Body of pancreas (tissue), 4 donors: ENCODE results near the gene METTL2B. TPM values are rescaled to one million over a fixed set of nuclear protein-coding genes. Genes with fewer than 3 reads are reported as not detected.
A peak's percentile ranks its signal among the peaks of the same experiment; 100 is the strongest.

Experiments used
- ATAC-seq: fragments of 150-250 bp; one replicate; pipeline ENCODE4 v1.9.1; 2016
- DNase-seq, 4 donors: peaks; one replicate each; pipeline ENCODE4 v3.0.0-alpha.2; 2019
- H3K27ac ChIP-seq, 4 donors: fragments of 200-600 bp; sonication (generic); 1 replicate in 3 of 4; 2 replicates in 1 of 4; pipeline versions ENCODE4 v1.5.1 to v1.6.1; 2016 to 2019; ENCODE audit warnings: mild to moderate bottlenecking in 1 of 4, mixed read lengths in 1 of 4, moderate library complexity in 1 of 4
- H3K27me3 ChIP-seq, 2 donors: fragments of 200-600 bp; sonication (generic); one replicate each; pipeline ENCODE4 v1.6.0; 2016; ENCODE audit warnings: mild to moderate bottlenecking in 1 of 2
- H3K36me3 ChIP-seq, 2 donors: fragments of 200-600 bp; sonication (generic); replicated peaks in 1 of 2; 2 replicates each; pipeline ENCODE4 v1.5.1; 2016; ENCODE audit warnings: low read depth in 2 of 2; ENCODE audit not compliant: insufficient read depth in 1 of 2
- H3K4me1 ChIP-seq: fragments of 200-600 bp; sonication (generic); one replicate; pipeline ENCODE4 v1.6.0; 2016
- H3K4me3 ChIP-seq, 2 donors: fragments of 200-600 bp; sonication (generic); 1 replicate in 1 of 2; 2 replicates in 1 of 2; pipeline ENCODE4 v1.5.1; 2016 to 2019
- H3K9me3 ChIP-seq, 3 donors: fragments of 200-600 bp; sonication (generic); 1 replicate in 2 of 3; 2 replicates in 1 of 3; pipeline ENCODE4 v1.5.1; 2016
- POLR2A ChIP-seq, 3 donors: fragments of 450-650 bp; IDR thresholded peaks; one replicate each; pipeline ENCODE4 v1.6.1; 2016; ENCODE audit warnings: antibody characterized with exemption in 3 of 3, mild to moderate bottlenecking in 2 of 3
- WGBS, 2 donors: methylation state at CpG; one replicate each; pipeline ENCODE4 v1.1.5; 2017; 5-methylcytosine and 5-hydroxymethylcytosine counted together
- intact Hi-C: fragments of 100-400 bp; cut with DNase I; formaldehyde crosslinking; loops from one replicate; pipeline ENCODE4 v1.15.1; 2023
- total RNA-seq, 2 donors: library from RNA; depleted of rRNA; stranded (reverse); fragments of >200 nt; gene quantifications; one replicate each; pipeline ENCODE4 v1.1.0, GENCODE V29; 2016
- TF ChIP-seq, protein P1 (sequence below), 7 experiments: fragments of 450-650 bp in 4 of 7; fragments of 200-600 bp in 3 of 7; sonication (generic) in 3 of 7; IDR thresholded peaks; one replicate each; pipeline ENCODE4 v1.5.1; 2016 to 2019; ENCODE audit warnings: antibody characterized with exemption in 7 of 7

The METTL2B gene
- total RNA-seq, 2 donors from 2014 or later: 15.3 to 18.1 TPM

GRCh38 chr7:128443831-128444600 is 32.5 kb upstream of the METTL2B start:
- H3K4me3 ChIP-seq: no peak overlapping the region
- DNase-seq: peak in 2 of 4 donors; percentile 26 to 61
- H3K27ac ChIP-seq: peak overlapping the region in 2 of 4 donors; percentile 3 to 45
- H3K9me3 ChIP-seq: no peaks in the 10 kb centered on the region
- peak; percentile 27 for ATAC-seq
- intact Hi-C loops: no loop called here
- no peaks in the 10 kb centered on the region for H3K4me1 ChIP-seq
- TF ChIP-seq, protein P1, sequence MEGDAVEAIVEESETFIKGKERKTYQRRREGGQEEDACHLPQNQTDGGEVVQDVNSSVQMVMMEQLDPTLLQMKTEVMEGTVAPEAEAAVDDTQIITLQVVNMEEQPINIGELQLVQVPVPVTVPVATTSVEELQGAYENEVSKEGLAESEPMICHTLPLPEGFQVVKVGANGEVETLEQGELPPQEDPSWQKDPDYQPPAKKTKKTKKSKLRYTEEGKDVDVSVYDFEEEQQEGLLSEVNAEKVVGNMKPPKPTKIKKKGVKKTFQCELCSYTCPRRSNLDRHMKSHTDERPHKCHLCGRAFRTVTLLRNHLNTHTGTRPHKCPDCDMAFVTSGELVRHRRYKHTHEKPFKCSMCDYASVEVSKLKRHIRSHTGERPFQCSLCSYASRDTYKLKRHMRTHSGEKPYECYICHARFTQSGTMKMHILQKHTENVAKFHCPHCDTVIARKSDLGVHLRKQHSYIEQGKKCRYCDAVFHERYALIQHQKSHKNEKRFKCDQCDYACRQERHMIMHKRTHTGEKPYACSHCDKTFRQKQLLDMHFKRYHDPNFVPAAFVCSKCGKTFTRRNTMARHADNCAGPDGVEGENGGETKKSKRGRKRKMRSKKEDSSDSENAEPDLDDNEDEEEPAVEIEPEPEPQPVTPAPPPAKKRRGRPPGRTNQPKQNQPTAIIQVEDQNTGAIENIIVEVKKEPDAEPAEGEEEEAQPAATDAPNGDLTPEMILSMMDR (IDR thresholded peaks at IDR 0.05): no peak
- TF ChIP-seq POLR2A (IDR thresholded peaks at IDR 0.05): no peak
- H3K27me3 ChIP-seq: no peaks in the 10 kb centered on the region
- WGBS, 2 donors: 67 to 76% methylated on average over 3 to 7 of the region's 7 CpGs
- H3K36me3 ChIP-seq: no peaks in the 10 kb centered on the region

DNA sequence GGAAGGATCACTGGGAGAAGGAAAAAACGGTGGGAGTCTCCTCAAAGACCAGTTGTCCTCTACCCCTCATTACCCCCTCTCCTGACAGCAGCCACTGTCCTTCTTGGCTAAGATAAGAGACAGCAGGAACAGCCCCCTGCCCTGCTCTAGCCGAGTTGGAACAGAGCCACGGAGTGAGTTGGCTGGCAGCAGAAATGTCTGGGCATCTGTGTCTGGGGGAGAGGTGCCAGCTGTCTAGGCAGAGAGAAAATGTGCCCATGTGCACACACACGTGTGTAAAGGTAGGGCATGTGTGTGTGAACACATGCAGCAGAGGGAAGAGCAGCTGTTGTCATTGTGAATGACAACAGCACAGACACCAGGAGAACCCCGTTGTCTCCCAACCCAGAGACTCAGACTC is 30.2 kb upstream of the METTL2B start:
- TF ChIP-seq, protein P1 (IDR thresholded peaks at IDR 0.05): no peak
- intact Hi-C loops: no loop called here
- H3K27me3 ChIP-seq: no peaks in the 10 kb centered on the region
- no peaks in the 10 kb centered on the region for H3K36me3 ChIP-seq
- H3K27ac ChIP-seq: no peak overlapping the region
- 23 to 44% methylated on average over 4 to 5 of the region's 5 CpGs for WGBS, 2 donors
- DNase-seq (peak in 2 of 4 donors; percentile 17 to 32), ATAC-seq (no peak)
- no peak overlapping the region for H3K4me3 ChIP-seq
- no peaks in the 10 kb centered on the region for H3K4me1 ChIP-seq
- H3K9me3 ChIP-seq: no peaks in the 10 kb centered on the region

DNA sequence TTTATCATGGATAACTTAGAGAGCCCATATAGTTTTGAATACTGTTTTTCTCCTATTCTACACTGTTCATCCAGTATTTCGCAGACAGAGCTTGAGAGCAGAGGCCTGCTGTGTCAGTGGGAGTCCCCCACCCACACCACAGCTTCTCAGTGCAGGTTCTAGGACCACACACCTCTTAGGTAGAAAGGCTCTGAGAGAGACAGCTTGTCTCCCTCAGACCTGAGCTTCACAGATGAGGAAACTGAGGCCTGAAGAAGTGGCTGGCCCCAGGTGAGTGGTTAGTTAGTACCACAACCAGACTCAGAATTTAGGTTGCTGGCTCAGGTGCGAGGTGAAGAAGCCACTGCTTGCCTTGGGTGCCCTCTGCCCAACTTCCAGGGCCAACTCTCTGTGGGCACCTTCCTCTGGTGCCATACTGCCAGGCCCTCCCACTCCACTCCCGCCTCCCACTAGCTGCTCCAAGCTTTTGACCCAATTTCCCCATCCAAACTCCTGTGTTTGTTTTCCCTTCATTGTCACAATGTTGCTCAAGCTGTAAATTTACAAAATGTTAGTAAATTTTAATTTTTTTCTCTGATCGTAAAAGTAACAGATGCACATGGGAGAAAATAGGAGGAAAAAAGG is 28.5 kb upstream of the METTL2B start:
- Histone ChIP-seq H3K27me3 (no peaks in the 10 kb centered on the region), H3K4me3 (no peak overlapping the region), H3K9me3 (no peaks in the 10 kb centered on the region), H3K36me3 (no peaks in the 10 kb centered on the region), H3K4me1 (peaks cover 8% of the 10 kb centered on the region), H3K27ac (no peak overlapping the region)
- TF ChIP-seq, protein P1 (IDR thresholded peaks at IDR 0.05): no peak
- no peak for TF ChIP-seq POLR2A (IDR thresholded peaks at IDR 0.05)
- WGBS, 2 donors: 74% methylated on average over 4 of the region's 4 CpGs
- intact Hi-C loops: no loop called here
- DNase-seq: no peak
- ATAC-seq: no peak

GRCh38 chr7:128448751-128449302 is 27.7 kb upstream of the METTL2B start:
- Histone ChIP-seq H3K27me3 (no peaks in the 10 kb centered on the region), H3K9me3 (no peaks in the 10 kb centered on the region), H3K36me3 (no peaks in the 10 kb centered on the region), H3K4me3 (no peak overlapping the region), H3K4me1 (peaks cover 15% of the 10 kb centered on the region), H3K27ac (no peak overlapping the region)
- WGBS, 2 donors: 72 to 75% methylated on average over 6 of the region's 6 CpGs
- ATAC-seq (no peak), DNase-seq (no peak)
- TF ChIP-seq, protein P1 (IDR thresholded peaks at IDR 0.05): no peak
- TF ChIP-seq POLR2A (IDR thresholded peaks at IDR 0.05): no peak
- intact Hi-C loops: no loop called here
